ENCODE results near the gene GSTT4.

The GSTT4 gene

DNA sequence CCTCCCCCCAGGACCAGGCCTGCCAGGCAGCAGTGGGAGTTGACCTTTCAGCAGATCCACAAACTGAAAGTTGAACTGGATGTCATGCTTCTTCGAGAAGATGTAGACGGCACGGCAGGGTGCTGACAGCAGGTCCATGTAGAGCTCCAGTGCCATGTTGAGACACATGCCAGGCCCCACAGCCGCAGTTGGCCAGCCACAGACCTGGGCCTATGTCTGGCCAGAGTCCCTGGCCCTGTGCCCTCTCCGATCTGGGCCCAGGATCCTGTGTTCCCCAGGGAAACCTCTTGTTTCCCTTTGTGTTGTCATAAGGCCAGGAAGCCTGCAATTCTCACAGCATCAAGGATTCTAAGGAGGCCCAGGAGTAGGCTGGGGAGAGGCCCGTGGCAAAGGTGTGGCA is at the start of gene GSTT4:
Gene GSTT4, minus strand, starts transcription at position 253 of the 400 bp plus-strand sequence. Its CDS starts 97 bp downstream, at position 156.
- no peaks in the 10 kb centered on the region for H3K27me3 ChIP-seq (replicated peaks)
- no peak for TF ChIP-seq CTCF (IDR thresholded peaks at IDR 0.05; ENCODE audit: low read depth, low read length, missing control alignments)
- no peak within 1 kb of the TSS for H3K27ac ChIP-seq
- DNase-seq, result no peak
- no peaks in the 10 kb centered on the region for H3K36me3 ChIP-seq (replicated peaks)
- no peak within 1 kb of the TSS for H3K4me3 ChIP-seq (ENCODE audit: low read depth, low read length)
- in situ Hi-C loops (cut with HindIII; ENCODE audit: low pct_ligation_motif_present, low sequenced_read_pairs), result loop anchor here (5.0 kb wide), 1 partner anchor 52 kb away; no protein-coding TSS in a partner anchor

GRCh38 chr22:24054356-24054755 is 49.1 kb upstream of the GSTT4 start:
- no peak for TF ChIP-seq CTCF (IDR thresholded peaks at IDR 0.05; ENCODE audit: low read depth, low read length, missing control alignments)
- in situ Hi-C loops (cut with HindIII; ENCODE audit: low pct_ligation_motif_present, low sequenced_read_pairs), result no loop called here
- Histone ChIP-seq H3K27ac (no peak overlapping the region), H3K27me3 (replicated peaks) (no peaks in the 10 kb centered on the region), H3K4me3 (ENCODE audit: low read depth, low read length) (no peak overlapping the region), H3K36me3 (replicated peaks) (peaks cover 24% of the 10 kb centered on the region)
- no peak for DNase-seq

DNA sequence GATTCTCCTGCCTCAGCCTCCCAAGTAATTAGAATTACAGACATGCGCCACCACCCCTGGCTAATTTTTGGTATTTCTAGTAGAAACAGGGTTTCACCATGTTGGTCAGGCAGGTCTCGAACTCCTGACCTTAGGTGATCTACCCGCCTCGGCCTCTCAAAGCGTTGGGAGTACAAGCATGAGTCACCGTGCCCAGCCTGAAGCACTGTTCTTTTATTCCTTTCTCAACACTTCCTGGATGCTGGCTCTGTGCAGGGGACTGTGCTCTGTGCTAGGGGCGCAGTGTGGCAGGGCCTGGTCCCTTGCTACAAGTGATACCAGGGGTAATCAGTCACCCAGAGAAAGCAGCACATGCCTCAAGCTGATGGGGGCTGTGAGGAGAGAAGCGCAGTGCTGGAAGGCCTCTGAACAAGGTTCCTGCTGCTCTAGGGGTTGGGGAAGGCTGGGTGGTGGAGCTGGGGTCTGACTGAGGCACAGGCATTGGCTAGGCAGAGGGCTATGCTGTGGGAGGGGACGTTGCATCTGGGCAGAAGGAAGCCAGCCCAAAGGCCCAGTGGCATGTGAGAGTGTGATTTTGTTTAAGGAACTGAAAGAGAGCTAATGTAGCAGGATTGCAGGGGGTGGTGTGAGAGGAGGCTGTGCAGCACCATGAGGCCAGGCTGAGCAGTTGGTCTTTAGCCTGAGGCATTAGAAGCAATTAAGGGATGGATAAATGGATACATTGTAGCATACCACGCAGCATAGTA is 48.4 kb upstream of the GSTT4 start:
- no peak for DNase-seq
- Histone ChIP-seq H3K4me3 (ENCODE audit: low read depth, low read length) (no peak overlapping the region), H3K27ac (no peak overlapping the region), H3K27me3 (replicated peaks) (no peaks in the 10 kb centered on the region), H3K36me3 (replicated peaks) (peaks cover 28% of the 10 kb centered on the region)
- no peak for TF ChIP-seq CTCF (IDR thresholded peaks at IDR 0.05; ENCODE audit: low read depth, low read length, missing control alignments)
- in situ Hi-C loops (cut with HindIII; ENCODE audit: low pct_ligation_motif_present, low sequenced_read_pairs), result no loop called here

GRCh38 chr22:24051568-24051967 is 46.3 kb upstream of the GSTT4 start:
- in situ Hi-C loops (cut with HindIII; ENCODE audit: low pct_ligation_motif_present, low sequenced_read_pairs), result no loop called here
- DNase-seq, result no peak
- Histone ChIP-seq H3K27me3 (replicated peaks) (no peaks in the 10 kb centered on the region), H3K36me3 (replicated peaks) (peaks cover 25% of the 10 kb centered on the region), H3K4me3 (ENCODE audit: low read depth, low read length) (no peak overlapping the region), H3K27ac (no peak overlapping the region)
- TF ChIP-seq CTCF (IDR thresholded peaks at IDR 0.05; ENCODE audit: low read depth, low read length, missing control alignments), result no peak

DNA sequence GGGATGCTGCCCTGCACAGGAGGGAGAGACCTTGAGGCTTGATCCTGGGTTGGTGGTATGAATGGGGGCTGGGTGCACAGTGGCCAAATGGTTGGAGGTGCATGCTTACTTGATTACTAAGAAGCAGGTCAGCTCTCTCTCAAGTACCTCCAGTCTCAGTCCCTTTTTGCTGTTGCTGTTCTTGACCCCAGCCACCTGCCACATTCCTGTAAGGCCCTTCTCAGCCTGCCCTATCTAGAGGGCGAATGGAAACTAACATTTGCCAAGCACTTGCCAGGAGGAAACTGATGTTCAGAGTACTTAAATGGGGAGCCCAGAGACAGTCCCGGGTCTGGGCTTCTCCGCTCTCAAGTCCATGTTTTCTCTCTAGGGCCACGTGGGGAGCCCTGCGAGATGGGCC is 45.8 kb upstream of the GSTT4 start:
- no peak for DNase-seq
- Histone ChIP-seq H3K4me3 (ENCODE audit: low read depth, low read length) (no peak overlapping the region), H3K27me3 (replicated peaks) (no peaks in the 10 kb centered on the region), H3K27ac (no peak overlapping the region), H3K36me3 (replicated peaks) (peaks cover 25% of the 10 kb centered on the region)
- in situ Hi-C loops (cut with HindIII; ENCODE audit: low pct_ligation_motif_present, low sequenced_read_pairs), result no loop called here
- no peak for TF ChIP-seq CTCF (IDR thresholded peaks at IDR 0.05; ENCODE audit: low read depth, low read length, missing control alignments)

GRCh38 chr22:24049978-24050377 is 44.7 kb upstream of the GSTT4 start:
- TF ChIP-seq CTCF (IDR thresholded peaks at IDR 0.05; ENCODE audit: low read depth, low read length, missing control alignments), result no peak
- H3K27ac ChIP-seq, result no peak overlapping the region
- in situ Hi-C loops (cut with HindIII; ENCODE audit: low pct_ligation_motif_present, low sequenced_read_pairs), result no loop called here
- H3K4me3 ChIP-seq (ENCODE audit: low read depth, low read length), result no peak overlapping the region
- no peaks in the 10 kb centered on the region for H3K27me3 ChIP-seq (replicated peaks)
- no peak for DNase-seq
- peaks cover 25% of the 10 kb centered on the region for H3K36me3 ChIP-seq (replicated peaks)
